K562 (cell line): ENCODE measurements around the gene KIT. TPM values are rescaled to one million over a fixed set of nuclear protein-coding genes. Genes with fewer than 3 reads are reported as not detected.

Experiments used
- ATAC-seq: fragments of 200-7000 bp; cut with Tn5 transposase; 3 replicates; pipeline ENCODE4 v1.9.1; 2020; ENCODE audit warnings: moderate library complexity
- BruUV-seq: library from RNA; stranded (reverse); fragments of 400-500 nt; replicated peaks from 2 replicates; lab custom pipeline; 2021; lab: Mats Ljungman, UMichigan
- CTCF ChIA-PET: fragments of 300-600 bp; formaldehyde crosslinking; extraction: SDS; loops from one replicate; lab custom pipeline; 2021; ENCODE audit warnings: low intra/inter-chr PET ratio; lab: Yijun Ruan, JAX
- POLR2A ChIA-PET: fragments of 300-600, 350-650 bp; sonication (Branson Sonifier 250); formaldehyde crosslinking; extraction: SDS; loops from one replicate; lab custom pipeline; 2021; ENCODE audit warnings: antibody characterized with exemption, inconsistent platforms; lab: Yijun Ruan, JAX
- DNase-seq, 4 experiments: peaks; one replicate each; pipeline versions ENCODE4 v3.0.0 to v3.0.0-alpha.2; 2011 to 2018; ENCODE audit warnings: low spot score in 3 of 4, mixed read lengths in 3 of 4; ENCODE audit errors: extremely low read depth in 1 of 4
- FAIRE-seq: peaks from 2 replicates; lab custom pipeline; 2011; peaks lifted over from hg19 to GRCh38; lab: Jason Lieb, UNC
- H2AFZ ChIP-seq: 2 replicates; pipeline ENCODE4 v1.6.0; 2011; ENCODE audit warnings: low read depth, low read length, control low read depth, inconsistent platforms
- H3K27ac ChIP-seq: fragments of 200-600 bp; 3 replicates; pipeline ENCODE4 v1.8.0; 2011; ENCODE audit warnings: low read depth, mild to moderate bottlenecking, control low read depth, inconsistent platforms, low read length, moderate library complexity, mixed read lengths; ENCODE audit errors: extremely low read depth
- H3K27me3 ChIP-seq, 2 experiments: fragments of 300-600 bp in 1 of 2; 2 replicates in 1 of 2; 3 replicates in 1 of 2; pipeline versions ENCODE4 v1.6.0 to v1.8.0; 2011; ENCODE audit warnings: inconsistent platforms in 2 of 2, low read length in 2 of 2, mild to moderate bottlenecking in 1 of 2, mixed read lengths in 1 of 2, moderate library complexity in 1 of 2; ENCODE audit not compliant: control insufficient read depth in 2 of 2, insufficient read depth in 2 of 2
- H3K36me3 ChIP-seq: fragments of 300-600 bp; 3 replicates; pipeline ENCODE4 v1.8.0; 2011; ENCODE audit warnings: mild to moderate bottlenecking, low read length, inconsistent platforms; ENCODE audit not compliant: control insufficient read depth, insufficient read depth
- H3K4me1 ChIP-seq, 2 experiments: fragments of 200-600 bp in 1 of 2; replicated peaks in 1 of 2; 2 replicates in 1 of 2; 3 replicates in 1 of 2; pipeline versions ENCODE4 v1.5.1 to v1.8.0; 2011; ENCODE audit warnings: inconsistent platforms in 2 of 2, low read length in 2 of 2, mild to moderate bottlenecking in 1 of 2, mixed read lengths in 1 of 2, moderate library complexity in 1 of 2; ENCODE audit not compliant: control insufficient read depth in 2 of 2, insufficient read depth in 2 of 2
- H3K4me2 ChIP-seq: 2 replicates; pipeline ENCODE4 v1.6.1; 2011; ENCODE audit warnings: low read length, control low read depth, inconsistent platforms, mixed read lengths; ENCODE audit not compliant: insufficient read depth
- H3K4me3 ChIP-seq: fragments of 200-600 bp; sonication (generic), shearing (Covaris generic); 2 replicates; pipeline ENCODE4 v1.5.1; 2016; ENCODE audit warnings: control low read depth, inconsistent platforms
- H3K79me2 ChIP-seq: fragments of 200-600 bp; 3 replicates; pipeline ENCODE4 v1.8.0; 2011; ENCODE audit warnings: low read length, inconsistent platforms; ENCODE audit not compliant: control insufficient read depth, insufficient read depth
- H3K9ac ChIP-seq, 2 experiments: 2 replicates each; pipeline versions ENCODE4 v1.6.0 to v1.6.1; 2011; ENCODE audit warnings: low read depth in 2 of 2, low read length in 2 of 2, control low read depth in 1 of 2, inconsistent platforms in 1 of 2, mild to moderate bottlenecking in 1 of 2, mixed read lengths in 1 of 2; ENCODE audit not compliant: insufficient read depth in 1 of 2
- H3K9me1 ChIP-seq: one replicate; pipeline ENCODE4 v1.6.0; 2011; ENCODE audit warnings: inconsistent platforms, mild to moderate bottlenecking, low read length, moderate library complexity; ENCODE audit not compliant: control insufficient read depth, insufficient read depth
- H3K9me3 ChIP-seq: replicated peaks from 2 replicates; pipeline ENCODE4 v1.5.1; 2011; ENCODE audit warnings: low read depth, low read length, inconsistent platforms; ENCODE audit not compliant: control insufficient read depth, insufficient read depth
- H4K20me1 ChIP-seq: replicated peaks from 2 replicates; pipeline ENCODE4 v1.6.1; 2011; ENCODE audit warnings: low read length, inconsistent platforms, mixed read lengths; ENCODE audit not compliant: control insufficient read depth, insufficient read depth
- ATF7 ChIP-seq: fragments of 450-650 bp; IDR thresholded peaks from 2 replicates; pipeline ENCODE4 v1.7.1; 2014; ENCODE audit warnings: mild to moderate bottlenecking, moderate library complexity
- CBFA2T3 ChIP-seq: fragments of 450-650 bp; IDR thresholded peaks from 2 replicates; pipeline ENCODE4 v1.6.1; 2017
- CHD7 ChIP-seq: fragments of 200-600 bp; sonication (generic); IDR thresholded peaks from one replicate; pipeline ENCODE4 v1.6.1; 2012; ENCODE audit warnings: mild to moderate bottlenecking, low read depth, low read length, inconsistent platforms
- RB1 ChIP-seq: fragments of 450-650 bp; IDR thresholded peaks from 2 replicates; pipeline ENCODE4 v1.6.1; 2017; ENCODE audit warnings: low read depth, mild to moderate bottlenecking
- SPI1 ChIP-seq: IDR thresholded peaks from 2 replicates; pipeline ENCODE4 v1.6.1; 2011; ENCODE audit warnings: low read depth, low read length, control low read depth, borderline replicate concordance
- TEAD1 ChIP-seq, 2 experiments: fragments of 450-650 bp in 1 of 2; sonication (generic) in 1 of 2; formaldehyde crosslinking; IDR thresholded peaks; 2 replicates each; pipeline versions ENCODE4 v1.4.0 to v1.8.0; 2020 to 2022; ENCODE audit warnings: mild to moderate bottlenecking in 2 of 2, missing genetic modification reagents in 1 of 2
- U2AF1 ChIP-seq: fragments of 200-400 bp; formaldehyde crosslinking; optimal IDR thresholded peaks from 2 replicates; pipeline ENCODE3; 2017; ENCODE audit warnings: mild to moderate bottlenecking, low read depth, low read length, moderate library complexity
- ZNF133 ChIP-seq: fragments of 250-450 bp; sonication (Bioruptor Pico); IDR thresholded peaks from 2 replicates; pipeline ENCODE4 v1.4.0; 2020; ENCODE audit warnings: mild to moderate bottlenecking
- ZSCAN29 ChIP-seq: fragments of 450-650 bp; IDR thresholded peaks from 2 replicates; pipeline ENCODE4 v1.6.1; 2017
- WGBS: fragments of 100-300 bp; shearing (Covaris generic); methylation state at CpG from one replicate; pipeline ENCODE4 v1.1.6; 2016; ENCODE audit warnings: low coverage, mixed read lengths; ENCODE audit not compliant: insufficient coverage; ENCODE audit errors: missing lambda C conversion rate; 5-methylcytosine and 5-hydroxymethylcytosine counted together
- in situ Hi-C: fragments of 300-500 bp; cut with MboI; formaldehyde crosslinking; loops from 4 replicates; pipeline ENCODE4 v1.15.0; 2018; ENCODE audit warnings: inconsistent platforms, mixed read lengths
- intact Hi-C: fragments of 100-400 bp; cut with micrococcal nuclease; formaldehyde crosslinking; loops from 2 replicates; pipeline ENCODE4 v1.14.2; 2022
- polyA plus RNA-seq, 8 experiments: library from polyadenylated mRNA; depleted of rRNA in 4 of 8; stranded (reverse) in 5 of 8; unstranded in 3 of 8; fragments of >200 nt; fragmentation: Nextera tagmentation in 2 of 8; fragmentation: Illumina TruSeq in 1 of 8; extraction: Ambion mirVana in 2 of 8; extraction: Trizol in 1 of 8; gene quantifications; 2 replicates each; pipeline versions ENCODE4 v1.2.1 to v1.2.3, GENCODE V29; 2011 to 2014; ENCODE audit warnings: inconsistent platforms in 1 of 8, missing spikeins in 1 of 8
- total RNA-seq, 7 experiments: library from RNA; depleted of rRNA in 6 of 7; stranded (reverse); fragments of >200 nt in 6 of 7; fragmentation: Illumina TruSeq in 2 of 7; extraction: Trizol in 2 of 7; gene quantifications; 2 replicates each; pipeline versions ENCODE4 v1.2.1 to v1.2.3, GENCODE V29; 2011 to 2021; ENCODE audit warnings: low replicate concordance in 1 of 7
- TF ChIP-seq, protein P1 (sequence below): fragments of 450-650 bp; IDR thresholded peaks from 2 replicates; pipeline ENCODE4 v1.6.1; 2014; ENCODE audit warnings: low read depth, mild to moderate bottlenecking, moderate library complexity, borderline replicate concordance

Gene KIT
- total and polyA plus RNA-seq, 9 of the 15 experiments (the other 6 are each of a cell fraction or from before 2014, with no cell fraction given), result 0.27 to 5.6 (median 0.57) TPM

- no peaks in the 10 kb centered on the region for H3K36me3 ChIP-seq
- no peak overlapping the region for H3K9ac ChIP-seq
- ChIA-PET CTCF (no interaction called here), POLR2A (no interaction called here)
- H3K9me3 ChIP-seq, result no peaks in the 10 kb centered on the region
- H3K27me3 ChIP-seq, result peaks cover 0 to 11% of the 10 kb centered on the region in 2 experiments; a peak in 2 of 5 replicates
- no peak for FAIRE-seq
- BruUV-seq, result no TSS peak
- intact Hi-C loops (no loop called here), in situ Hi-C loops (no loop called here)
- DNase-seq, result no peak
- H2AFZ ChIP-seq, result no peak overlapping the region
- no peaks in the 10 kb centered on the region for H4K20me1 ChIP-seq
- no peak overlapping the region for H3K4me3 ChIP-seq
- no peaks in the 10 kb centered on the region for H3K79me2 ChIP-seq
- no peaks in the 10 kb centered on the region for H3K9me1 ChIP-seq
- H3K27ac ChIP-seq, result no peak overlapping the region
- no peaks in the 10 kb centered on the region for H3K4me1 ChIP-seq
- WGBS, result 2% methylated on average over 3 of the region's 3 CpGs
- H3K4me2 ChIP-seq, result no peak overlapping the region
- no peak for ATAC-seq
- no peak for TF ChIP-seq RB1
- TF ChIP-seq U2AF1, result no peak
- TF ChIP-seq ZNF133, result no peak
- no peak for TF ChIP-seq CBFA2T3
- TF ChIP-seq ZSCAN29, result no peak
- TF ChIP-seq TEAD1 (CRISPR knock-in tag; IDR thresholded peaks at IDR 0.05), result no peak
- no peak for TF ChIP-seq SPI1
- TF ChIP-seq CHD7, result no peak
- TF ChIP-seq, protein P1, sequence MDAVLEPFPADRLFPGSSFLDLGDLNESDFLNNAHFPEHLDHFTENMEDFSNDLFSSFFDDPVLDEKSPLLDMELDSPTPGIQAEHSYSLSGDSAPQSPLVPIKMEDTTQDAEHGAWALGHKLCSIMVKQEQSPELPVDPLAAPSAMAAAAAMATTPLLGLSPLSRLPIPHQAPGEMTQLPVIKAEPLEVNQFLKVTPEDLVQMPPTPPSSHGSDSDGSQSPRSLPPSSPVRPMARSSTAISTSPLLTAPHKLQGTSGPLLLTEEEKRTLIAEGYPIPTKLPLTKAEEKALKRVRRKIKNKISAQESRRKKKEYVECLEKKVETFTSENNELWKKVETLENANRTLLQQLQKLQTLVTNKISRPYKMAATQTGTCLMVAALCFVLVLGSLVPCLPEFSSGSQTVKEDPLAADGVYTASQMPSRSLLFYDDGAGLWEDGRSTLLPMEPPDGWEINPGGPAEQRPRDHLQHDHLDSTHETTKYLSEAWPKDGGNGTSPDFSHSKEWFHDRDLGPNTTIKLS, result no peak
- no peak for TF ChIP-seq ATF7
Measured at GRCh38 chr4:54707406-54707805, 49.6 kb downstream of the KIT start.
